K562 (cell line): Measurements from ENCODE around the gene HLCS. TPM values are rescaled to one million over a fixed set of nuclear protein-coding genes. Genes with fewer than 3 reads are reported as not detected.
"Not testable (repeated sequence)": the region's sequence is repeated elsewhere in the genome, so short reads cannot be mapped to it uniquely, and the experiment has no call there.

Experiments used
- CC2D1A ChIP-seq: fragments of 450-650 bp; IDR thresholded peaks from 2 replicates; pipeline ENCODE4 v1.6.1; 2017; ENCODE audit warnings: mild to moderate bottlenecking
- DPF2 ChIP-seq: fragments of 450-650 bp; IDR thresholded peaks from 2 replicates; pipeline ENCODE4 v1.6.1; 2016
- ETV1 ChIP-seq: fragments of 450-650 bp; conservative IDR thresholded peaks from 2 replicates; pipeline ENCODE4 v1.6.1; 2016; ENCODE audit warnings: missing genetic modification characterization, control low read depth, low read depth, missing compliant biosample characterization
- FOXP1 ChIP-seq: sonication (generic); formaldehyde crosslinking; IDR thresholded peaks from 2 replicates; pipeline ENCODE4 v1.8.0; 2022; ENCODE audit warnings: mild to moderate bottlenecking, missing genetic modification reagents
- MCM7 ChIP-seq, 2 experiments: fragments of 450-650 bp; IDR thresholded peaks; 2 replicates each; pipeline ENCODE4 v1.6.1; 2016 to 2018
- MECOM ChIP-seq: fragments of 250-450 bp; sonication (Bioruptor Pico); IDR thresholded peaks from 2 replicates; pipeline ENCODE4 v1.8.0; 2022; ENCODE audit warnings: inconsistent platforms
- NR2C1 ChIP-seq, 2 experiments: fragments of 450-650 bp; IDR thresholded peaks; 2 replicates each; pipeline ENCODE4 v1.6.1; 2017; ENCODE audit warnings: mild to moderate bottlenecking in 2 of 2, antibody characterized with exemption in 1 of 2, inconsistent platforms in 1 of 2, missing compliant biosample characterization in 1 of 2, missing genetic modification characterization in 1 of 2
- PHF20 ChIP-seq: fragments of 450-650 bp; IDR thresholded peaks from 2 replicates; pipeline ENCODE4 v1.6.1; 2018; ENCODE audit not compliant: partially characterized antibody
- SREBF1 ChIP-seq: fragments of 150-350 bp; IDR thresholded peaks from 2 replicates; pipeline ENCODE4 v1.6.1; 2014; ENCODE audit warnings: antibody characterized with exemption, low read depth, low read length, borderline replicate concordance
- ZC3H4 ChIP-seq: sonication (generic); formaldehyde crosslinking; IDR thresholded peaks from 2 replicates; pipeline ENCODE4 v1.9.0; 2021; ENCODE audit warnings: missing genetic modification reagents, borderline replicate concordance
- ZNF668 ChIP-seq: fragments of 250-450 bp; sonication (Bioruptor Pico); IDR thresholded peaks from 2 replicates; pipeline ENCODE4 v1.8.0; 2022; ENCODE audit warnings: mild to moderate bottlenecking, inconsistent platforms
- polyA plus RNA-seq, 8 experiments: library from polyadenylated mRNA; depleted of rRNA in 4 of 8; stranded (reverse) in 5 of 8; unstranded in 3 of 8; fragments of >200 nt; fragmentation: Nextera tagmentation in 2 of 8; fragmentation: Illumina TruSeq in 1 of 8; extraction: Ambion mirVana in 2 of 8; extraction: Trizol in 1 of 8; gene quantifications; 2 replicates each; pipeline versions ENCODE4 v1.2.1 to v1.2.3, GENCODE V29; 2011 to 2014; ENCODE audit warnings: inconsistent platforms in 1 of 8, missing spikeins in 1 of 8
- total RNA-seq, 7 experiments: library from RNA; depleted of rRNA in 6 of 7; stranded (reverse); fragments of >200 nt in 6 of 7; fragmentation: Illumina TruSeq in 2 of 7; extraction: Trizol in 2 of 7; gene quantifications; 2 replicates each; pipeline versions ENCODE4 v1.2.1 to v1.2.3, GENCODE V29; 2011 to 2021; ENCODE audit warnings: low replicate concordance in 1 of 7
- TF ChIP-seq, protein P1 (sequence below): fragments of 450-650 bp; formaldehyde crosslinking; IDR thresholded peaks from 2 replicates; pipeline ENCODE4 v1.4.0; 2022; ENCODE audit warnings: missing genetic modification characterization
- TF ChIP-seq, protein P2 (sequence below): fragments of 450-650 bp; IDR thresholded peaks from 2 replicates; pipeline ENCODE4 v1.7.1; 2018; ENCODE audit warnings: mild to moderate bottlenecking, low read depth; ENCODE audit not compliant: partially characterized antibody
- TF ChIP-seq, protein P3 (sequence below): fragments of 450-650 bp; IDR thresholded peaks from 2 replicates; pipeline ENCODE4 v1.6.1; 2016; ENCODE audit warnings: borderline replicate concordance
- TF ChIP-seq, protein P4 (sequence below): IDR thresholded peaks from 3 replicates; pipeline ENCODE4 v1.6.1; 2011; ENCODE audit warnings: borderline replicate concordance, mild to moderate bottlenecking, moderate library complexity; ENCODE audit not compliant: insufficient read length; ENCODE audit errors: extremely low read depth
- TF ChIP-seq, protein P5 (sequence below): fragments of 450-650 bp; IDR thresholded peaks from 2 replicates; pipeline ENCODE4 v1.6.1; 2016; ENCODE audit warnings: low read depth, mild to moderate bottlenecking, moderate library complexity

HLCS gene
- total and polyA plus RNA-seq, 9 of the 15 experiments (the other 6 are each of a cell fraction or from before 2014, with no cell fraction given): 3.0 to 21.5 (median 17.1) TPM

DNA sequence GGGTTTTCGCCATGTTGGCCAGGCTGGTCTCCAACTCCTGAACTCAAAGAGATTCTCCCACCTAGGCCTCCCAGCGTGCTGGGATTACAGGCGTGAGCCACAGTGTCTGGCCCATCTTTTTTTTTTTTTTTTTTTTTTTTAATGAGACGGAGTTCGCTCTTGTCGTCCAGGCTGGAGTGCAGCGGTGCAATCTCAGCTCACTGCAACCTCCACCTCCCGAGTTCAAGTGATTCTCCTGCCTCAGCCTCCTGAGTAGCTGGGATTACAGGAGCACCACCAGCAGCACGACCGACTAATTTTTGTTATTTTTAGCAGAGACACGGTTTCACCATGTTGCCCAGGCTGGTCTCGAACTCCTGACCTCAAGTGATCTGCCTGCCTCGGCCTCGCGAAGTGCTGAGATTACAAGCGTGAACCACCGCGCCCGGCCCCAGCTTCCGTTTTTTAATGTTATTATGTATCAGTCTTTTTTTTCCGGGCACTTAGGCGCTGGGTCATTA lies 22.8 kb upstream of the HLCS start (continued):
- peak; percentile 5; the same call in 1 of the 2 replicates for TF ChIP-seq ETV1
- TF ChIP-seq CC2D1A: 0 out of 2 replicates have a peak, but pooled peaks have one; percentile 52
- peak; percentile 21; the same call in 1 of the 2 replicates for TF ChIP-seq NR2C1 (IDR thresholded peaks at IDR 0.05)
- not testable (repeated sequence) for TF ChIP-seq NR2C1 (tag; IDR thresholded peaks at IDR 0.05)
- TF ChIP-seq, protein P1, sequence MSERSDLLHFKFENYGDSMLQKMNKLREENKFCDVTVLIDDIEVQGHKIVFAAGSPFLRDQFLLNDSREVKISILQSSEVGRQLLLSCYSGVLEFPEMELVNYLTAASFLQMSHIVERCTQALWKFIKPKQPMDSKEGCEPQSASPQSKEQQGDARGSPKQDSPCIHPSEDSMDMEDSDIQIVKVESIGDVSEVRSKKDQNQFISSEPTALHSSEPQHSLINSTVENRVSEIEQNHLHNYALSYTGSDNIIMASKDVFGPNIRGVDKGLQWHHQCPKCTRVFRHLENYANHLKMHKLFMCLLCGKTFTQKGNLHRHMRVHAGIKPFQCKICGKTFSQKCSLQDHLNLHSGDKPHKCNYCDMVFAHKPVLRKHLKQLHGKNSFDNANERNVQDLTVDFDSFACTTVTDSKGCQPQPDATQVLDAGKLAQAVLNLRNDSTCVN (CRISPR knock-in tag): 0 out of 2 replicates have a peak, but pooled peaks have one; percentile 17
- 0 out of 2 replicates have a peak, but pooled peaks have one; percentile 1 for TF ChIP-seq FOXP1 (CRISPR knock-in tag)
- TF ChIP-seq MCM7 (IDR thresholded peaks at IDR 0.05): peak in 1 of 2 experiments; percentile 67; a peak in 1 of 4 replicates
- TF ChIP-seq, protein P2, sequence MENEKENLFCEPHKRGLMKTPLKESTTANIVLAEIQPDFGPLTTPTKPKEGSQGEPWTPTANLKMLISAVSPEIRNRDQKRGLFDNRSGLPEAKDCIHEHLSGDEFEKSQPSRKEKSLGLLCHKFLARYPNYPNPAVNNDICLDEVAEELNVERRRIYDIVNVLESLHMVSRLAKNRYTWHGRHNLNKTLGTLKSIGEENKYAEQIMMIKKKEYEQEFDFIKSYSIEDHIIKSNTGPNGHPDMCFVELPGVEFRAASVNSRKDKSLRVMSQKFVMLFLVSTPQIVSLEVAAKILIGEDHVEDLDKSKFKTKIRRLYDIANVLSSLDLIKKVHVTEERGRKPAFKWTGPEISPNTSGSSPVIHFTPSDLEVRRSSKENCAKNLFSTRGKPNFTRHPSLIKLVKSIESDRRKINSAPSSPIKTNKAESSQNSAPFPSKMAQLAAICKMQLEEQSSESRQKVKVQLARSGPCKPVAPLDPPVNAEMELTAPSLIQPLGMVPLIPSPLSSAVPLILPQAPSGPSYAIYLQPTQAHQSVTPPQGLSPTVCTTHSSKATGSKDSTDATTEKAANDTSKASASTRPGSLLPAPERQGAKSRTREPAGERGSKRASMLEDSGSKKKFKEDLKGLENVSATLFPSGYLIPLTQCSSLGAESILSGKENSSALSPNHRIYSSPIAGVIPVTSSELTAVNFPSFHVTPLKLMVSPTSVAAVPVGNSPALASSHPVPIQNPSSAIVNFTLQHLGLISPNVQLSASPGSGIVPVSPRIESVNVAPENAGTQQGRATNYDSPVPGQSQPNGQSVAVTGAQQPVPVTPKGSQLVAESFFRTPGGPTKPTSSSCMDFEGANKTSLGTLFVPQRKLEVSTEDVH: peak; percentile 13
- peak; percentile 66 for TF ChIP-seq PHF20
- TF ChIP-seq, protein P3, sequence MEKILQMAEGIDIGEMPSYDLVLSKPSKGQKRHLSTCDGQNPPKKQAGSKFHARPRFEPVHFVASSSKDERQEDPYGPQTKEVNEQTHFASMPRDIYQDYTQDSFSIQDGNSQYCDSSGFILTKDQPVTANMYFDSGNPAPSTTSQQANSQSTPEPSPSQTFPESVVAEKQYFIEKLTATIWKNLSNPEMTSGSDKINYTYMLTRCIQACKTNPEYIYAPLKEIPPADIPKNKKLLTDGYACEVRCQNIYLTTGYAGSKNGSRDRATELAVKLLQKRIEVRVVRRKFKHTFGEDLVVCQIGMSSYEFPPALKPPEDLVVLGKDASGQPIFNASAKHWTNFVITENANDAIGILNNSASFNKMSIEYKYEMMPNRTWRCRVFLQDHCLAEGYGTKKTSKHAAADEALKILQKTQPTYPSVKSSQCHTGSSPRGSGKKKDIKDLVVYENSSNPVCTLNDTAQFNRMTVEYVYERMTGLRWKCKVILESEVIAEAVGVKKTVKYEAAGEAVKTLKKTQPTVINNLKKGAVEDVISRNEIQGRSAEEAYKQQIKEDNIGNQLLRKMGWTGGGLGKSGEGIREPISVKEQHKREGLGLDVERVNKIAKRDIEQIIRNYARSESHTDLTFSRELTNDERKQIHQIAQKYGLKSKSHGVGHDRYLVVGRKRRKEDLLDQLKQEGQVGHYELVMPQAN: peak; percentile 51; the same call in 1 of the 2 replicates
- 0 out of 2 replicates have a peak, but pooled peaks have one; percentile 17 for TF ChIP-seq SREBF1
- TF ChIP-seq, protein P4, sequence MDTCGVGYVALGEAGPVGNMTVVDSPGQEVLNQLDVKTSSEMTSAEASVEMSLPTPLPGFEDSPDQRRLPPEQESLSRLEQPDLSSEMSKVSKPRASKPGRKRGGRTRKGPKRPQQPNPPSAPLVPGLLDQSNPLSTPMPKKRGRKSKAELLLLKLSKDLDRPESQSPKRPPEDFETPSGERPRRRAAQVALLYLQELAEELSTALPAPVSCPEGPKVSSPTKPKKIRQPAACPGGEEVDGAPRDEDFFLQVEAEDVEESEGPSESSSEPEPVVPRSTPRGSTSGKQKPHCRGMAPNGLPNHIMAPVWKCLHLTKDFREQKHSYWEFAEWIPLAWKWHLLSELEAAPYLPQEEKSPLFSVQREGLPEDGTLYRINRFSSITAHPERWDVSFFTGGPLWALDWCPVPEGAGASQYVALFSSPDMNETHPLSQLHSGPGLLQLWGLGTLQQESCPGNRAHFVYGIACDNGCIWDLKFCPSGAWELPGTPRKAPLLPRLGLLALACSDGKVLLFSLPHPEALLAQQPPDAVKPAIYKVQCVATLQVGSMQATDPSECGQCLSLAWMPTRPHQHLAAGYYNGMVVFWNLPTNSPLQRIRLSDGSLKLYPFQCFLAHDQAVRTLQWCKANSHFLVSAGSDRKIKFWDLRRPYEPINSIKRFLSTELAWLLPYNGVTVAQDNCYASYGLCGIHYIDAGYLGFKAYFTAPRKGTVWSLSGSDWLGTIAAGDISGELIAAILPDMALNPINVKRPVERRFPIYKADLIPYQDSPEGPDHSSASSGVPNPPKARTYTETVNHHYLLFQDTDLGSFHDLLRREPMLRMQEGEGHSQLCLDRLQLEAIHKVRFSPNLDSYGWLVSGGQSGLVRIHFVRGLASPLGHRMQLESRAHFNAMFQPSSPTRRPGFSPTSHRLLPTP: peak; percentile 82
- TF ChIP-seq DPF2: 0 out of 2 replicates have a peak, but pooled peaks have one; percentile 37
- TF ChIP-seq, protein P5, sequence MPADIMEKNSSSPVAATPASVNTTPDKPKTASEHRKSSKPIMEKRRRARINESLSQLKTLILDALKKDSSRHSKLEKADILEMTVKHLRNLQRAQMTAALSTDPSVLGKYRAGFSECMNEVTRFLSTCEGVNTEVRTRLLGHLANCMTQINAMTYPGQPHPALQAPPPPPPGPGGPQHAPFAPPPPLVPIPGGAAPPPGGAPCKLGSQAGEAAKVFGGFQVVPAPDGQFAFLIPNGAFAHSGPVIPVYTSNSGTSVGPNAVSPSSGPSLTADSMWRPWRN: peak; percentile 34; the same call in 1 of the 2 replicates
- TF ChIP-seq ZC3H4 (CRISPR knock-in tag): peak; percentile 1; the same call in 1 of the 2 replicates
- 0 out of 2 replicates have a peak, but pooled peaks have one; percentile 37 for TF ChIP-seq MECOM
- TF ChIP-seq ZNF668 (CRISPR knock-in tag): 0 out of 2 replicates have a peak, but pooled peaks have one; percentile 32
